HG02852 (cell line): ENCODE data around the gene AFP.

Experiments used
- ATAC-seq: cut with Tn5 transposase; IDR thresholded peaks from one replicate; pipeline ENCODE4 v1.9.1; 2021; ENCODE audit warnings: mild to moderate bottlenecking, moderate library complexity; ENCODE audit not compliant: unreplicated experiment

The AFP gene

GRCh38 chr4:73436674-73437557, 895 bp downstream of the AFP start:
- ATAC-seq: no peak

DNA sequence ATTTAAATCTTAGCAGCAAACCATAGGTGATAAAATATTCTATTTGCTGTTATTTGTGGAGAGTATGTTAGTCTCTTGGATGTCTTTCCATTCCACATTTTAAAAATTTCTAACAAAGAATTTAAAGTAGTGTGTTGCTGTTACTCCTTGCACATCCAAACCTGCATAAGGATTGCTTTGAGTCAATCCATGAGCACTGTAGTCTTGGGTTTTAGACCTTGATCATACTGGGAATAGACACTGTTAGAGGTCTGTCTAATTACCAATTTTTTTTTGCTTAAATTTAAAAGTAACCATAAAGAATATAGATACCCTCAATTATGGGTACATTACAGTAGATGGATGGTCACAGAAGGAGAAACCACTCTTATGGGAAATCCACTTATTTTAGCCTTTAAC, 1.5 kb downstream of the AFP start:
- ATAC-seq: no peak

DNA sequence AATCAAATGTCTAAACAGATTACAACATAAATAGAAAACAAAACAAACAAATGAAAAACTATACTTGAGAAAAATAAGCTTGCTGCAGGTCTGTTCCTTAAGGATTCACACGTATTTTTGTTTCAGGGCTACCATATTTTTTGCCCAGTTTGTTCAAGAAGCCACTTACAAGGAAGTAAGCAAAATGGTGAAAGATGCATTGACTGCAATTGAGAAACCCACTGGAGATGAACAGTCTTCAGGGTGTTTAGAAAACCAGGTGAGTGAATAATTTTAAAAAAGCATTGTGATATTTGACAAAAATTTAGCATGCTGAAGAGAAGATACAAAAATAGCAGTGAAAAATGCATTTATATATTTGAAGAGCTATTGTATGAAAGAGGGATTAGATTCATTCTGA, 2.0 kb downstream of the AFP start:
- no peak for ATAC-seq

- no peak for ATAC-seq
Measured at GRCh38 chr4:73438582-73439215, 2.7 kb downstream of the AFP start.

GRCh38 chr4:73439445-73439844, 3.4 kb downstream of the AFP start:
- no peak for ATAC-seq

DNA sequence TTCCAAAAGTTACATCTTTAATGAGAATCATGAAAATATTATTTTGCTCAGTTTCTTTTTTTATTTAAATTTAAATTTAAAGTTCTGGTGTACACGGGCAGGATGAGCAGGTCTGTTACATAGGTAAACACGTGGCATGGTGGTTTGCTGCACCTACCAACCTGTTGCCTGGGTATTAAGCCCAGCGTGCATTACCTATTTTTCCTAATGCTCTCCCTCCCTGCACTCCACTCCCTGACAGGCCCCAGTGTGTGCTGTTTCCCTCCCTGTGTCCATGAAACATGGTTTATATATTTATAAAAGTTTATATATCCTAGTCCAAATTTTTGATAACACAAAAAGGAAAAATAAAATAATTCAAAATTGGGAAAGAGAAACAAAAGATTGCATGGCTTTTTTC, 4.0 kb downstream of the AFP start:
- no peak for ATAC-seq

- no peak for ATAC-seq
Measured at GRCh38 chr4:73440653-73441052, 4.6 kb downstream of the AFP start.

DNA sequence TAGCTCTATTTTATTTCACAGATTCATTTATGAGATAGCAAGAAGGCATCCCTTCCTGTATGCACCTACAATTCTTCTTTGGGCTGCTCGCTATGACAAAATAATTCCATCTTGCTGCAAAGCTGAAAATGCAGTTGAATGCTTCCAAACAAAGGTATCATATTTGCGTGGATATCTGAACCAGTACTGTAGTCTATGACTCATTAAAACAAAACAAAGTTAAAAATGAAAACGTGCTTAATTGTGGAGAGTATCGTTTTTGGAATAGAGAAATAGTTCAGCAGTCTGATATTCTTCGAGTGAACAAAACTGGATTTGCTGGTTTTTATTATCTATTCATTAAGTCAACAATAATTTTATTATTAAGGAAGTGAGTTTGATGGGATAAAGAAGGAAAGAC, 6.3 kb downstream of the AFP start:
- ATAC-seq: no peak

DNA sequence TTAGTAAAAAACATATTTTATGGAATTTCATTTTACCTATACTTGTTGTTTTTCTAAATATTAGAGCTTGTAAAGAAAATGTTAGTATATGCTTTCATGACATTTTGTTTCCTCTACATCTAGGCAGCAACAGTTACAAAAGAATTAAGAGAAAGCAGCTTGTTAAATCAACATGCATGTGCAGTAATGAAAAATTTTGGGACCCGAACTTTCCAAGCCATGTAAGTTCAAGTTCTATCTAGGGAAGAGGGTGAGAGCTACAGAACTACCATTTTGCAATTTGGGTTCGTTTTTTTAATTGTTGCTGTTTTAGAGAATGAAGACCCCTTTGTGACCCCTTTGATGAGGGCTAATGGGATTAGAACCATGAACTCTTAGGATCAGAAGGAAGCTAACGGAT, 7.2 kb downstream of the AFP start:
- ATAC-seq: no peak

DNA sequence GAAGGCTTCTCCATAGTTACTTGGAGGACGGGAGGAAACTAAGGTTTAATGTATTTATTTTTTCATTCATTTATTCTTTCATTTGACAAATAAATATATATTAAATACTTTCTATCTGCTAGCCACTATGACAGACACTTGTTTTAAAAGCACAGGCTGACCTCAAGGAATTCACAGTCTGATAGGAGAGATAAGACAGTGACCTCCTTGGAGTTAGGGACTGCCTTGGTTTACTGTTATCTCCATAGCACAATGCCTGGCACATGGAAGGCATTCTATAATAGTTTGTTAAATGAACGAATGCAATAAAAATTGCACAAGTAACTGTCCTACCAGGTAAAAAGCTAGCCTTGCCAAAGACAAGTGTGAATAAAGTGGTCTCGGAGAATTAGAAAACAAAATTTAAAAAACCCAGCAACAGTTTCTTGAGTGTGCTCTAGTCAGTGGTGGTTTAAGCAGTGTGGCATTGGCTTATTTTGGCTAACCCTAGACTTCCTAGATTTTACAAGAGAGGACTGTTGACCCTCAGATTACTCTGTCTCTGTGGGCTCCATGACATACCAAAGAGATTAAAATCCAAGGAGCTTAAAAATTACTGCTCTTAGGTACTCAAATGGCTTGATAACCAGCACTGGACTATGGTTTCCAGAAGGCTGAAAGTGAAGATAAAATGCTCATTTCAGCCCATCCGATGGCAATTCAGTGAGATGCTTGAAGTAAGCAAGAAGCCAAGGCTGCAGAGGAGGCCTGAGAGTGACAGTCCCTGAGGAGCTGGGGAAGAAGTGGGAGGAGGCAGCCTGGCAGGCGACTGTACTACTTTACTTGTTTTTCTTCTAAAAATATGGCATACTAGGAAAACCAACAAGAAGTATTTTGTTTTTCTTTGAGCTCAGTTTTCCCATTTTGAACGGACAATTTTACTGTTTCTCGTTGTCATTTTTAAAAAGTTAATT, 9.6 kb downstream of the AFP start:
- ATAC-seq: no peak

DNA sequence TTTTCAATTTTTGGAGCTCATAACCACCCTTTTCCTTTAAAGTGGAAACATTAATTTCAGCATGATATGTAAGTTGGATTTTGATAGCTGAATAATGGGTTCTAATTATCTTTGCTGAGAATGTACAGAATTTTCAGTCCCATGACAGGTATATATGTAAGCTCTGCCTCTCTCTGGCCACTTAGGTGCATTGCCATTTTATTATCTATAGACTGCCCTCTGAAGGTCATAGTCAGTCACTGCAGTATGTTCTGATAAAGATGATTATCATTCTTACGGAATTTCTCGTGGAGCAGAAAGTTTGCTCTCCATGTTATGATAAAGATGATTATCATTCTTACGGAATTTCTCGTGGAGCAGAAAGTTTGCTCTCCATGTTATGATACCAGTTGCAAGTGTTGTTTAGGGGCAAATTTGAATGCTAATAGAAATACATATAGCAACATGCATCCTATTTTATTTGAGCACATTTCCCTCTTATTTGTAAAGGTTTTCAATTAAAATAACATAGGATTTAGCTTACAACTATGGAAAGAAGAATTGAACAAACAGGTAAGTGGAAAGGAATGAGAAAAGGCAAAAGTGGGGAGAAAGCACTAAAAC, 10.4 kb downstream of the AFP start:
- peak; percentile 99 for ATAC-seq

- ATAC-seq: no peak
Measured at GRCh38 chr4:73447671-73448070, 11.7 kb downstream of the AFP start.

DNA sequence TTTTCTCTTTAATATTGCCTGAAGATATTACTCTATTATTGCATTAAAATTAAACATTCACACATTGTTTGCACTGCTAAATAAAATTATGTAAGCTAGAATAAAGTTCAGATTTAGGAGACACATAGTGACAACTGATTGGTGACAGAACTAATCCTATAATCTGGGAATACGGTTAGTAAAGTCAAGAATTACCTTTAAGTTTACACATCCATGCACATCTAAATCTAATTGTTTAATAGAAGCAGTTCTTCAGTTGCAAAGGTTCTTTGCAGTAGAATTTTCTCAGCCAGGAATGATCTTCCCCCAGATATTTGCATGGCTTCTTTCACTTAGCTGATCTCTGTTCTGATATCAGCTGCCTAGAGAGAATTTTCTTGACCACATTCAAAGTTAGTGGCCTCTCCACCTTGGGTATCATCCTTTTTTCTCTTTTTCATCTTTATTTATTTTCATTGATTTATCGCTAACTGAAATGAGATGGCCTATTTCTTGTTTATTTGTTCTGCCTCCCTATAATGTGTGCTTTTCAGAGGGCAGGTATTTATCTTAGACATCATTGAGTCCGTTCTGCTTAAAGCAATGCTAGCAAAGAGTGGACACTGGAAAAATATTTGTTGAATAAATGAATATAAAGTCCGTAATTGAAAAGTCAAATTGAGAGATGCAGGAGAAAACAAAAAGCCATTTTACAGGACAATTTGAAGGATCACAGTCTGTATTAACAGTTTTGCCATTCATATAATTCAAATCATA, 12.6 kb downstream of the AFP start:
- ATAC-seq: no peak

- no peak for ATAC-seq
Measured at GRCh38 chr4:73450398-73451004, 14.5 kb downstream of the AFP start.

- ATAC-seq: no peak
Measured at GRCh38 chr4:73451404-73451803, 15.4 kb downstream of the AFP start.

DNA sequence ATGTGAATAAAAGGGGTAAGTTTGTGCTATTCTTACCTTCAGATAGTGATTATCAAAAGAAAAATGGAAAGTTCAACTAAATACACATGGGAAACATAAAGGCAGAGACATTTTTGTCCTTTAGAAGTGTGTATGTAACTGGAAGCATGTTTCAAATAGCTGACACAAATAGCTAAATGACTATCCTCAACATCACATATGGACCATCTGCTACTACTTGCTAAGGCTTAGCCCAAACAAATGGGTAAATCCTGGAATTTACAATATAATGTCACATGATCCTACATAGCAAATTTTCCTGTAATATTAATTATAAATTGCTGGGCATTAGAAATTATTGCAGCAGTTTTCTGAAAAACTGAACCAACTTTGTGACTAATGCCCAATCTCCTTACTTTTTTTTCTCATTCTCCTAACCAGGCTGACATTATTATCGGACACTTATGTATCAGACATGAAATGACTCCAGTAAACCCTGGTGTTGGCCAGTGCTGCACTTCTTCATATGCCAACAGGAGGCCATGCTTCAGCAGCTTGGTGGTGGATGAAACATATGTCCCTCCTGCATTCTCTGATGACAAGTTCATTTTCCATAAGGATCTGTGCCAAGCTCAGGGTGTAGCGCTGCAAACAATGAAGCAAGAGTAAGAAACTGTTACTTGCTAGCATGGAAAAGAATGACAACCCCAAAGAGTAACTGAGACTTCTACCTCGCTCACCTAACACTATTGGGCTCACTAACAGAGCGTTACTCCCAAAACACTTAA, 16.1 kb downstream of the AFP start:
- ATAC-seq: no peak

GRCh38 chr4:73452953-73453700, 17.1 kb downstream of the AFP start:
- no peak for ATAC-seq

- ATAC-seq: no peak
Measured at GRCh38 chr4:73453701-73454005, 17.6 kb downstream of the AFP start.

DNA sequence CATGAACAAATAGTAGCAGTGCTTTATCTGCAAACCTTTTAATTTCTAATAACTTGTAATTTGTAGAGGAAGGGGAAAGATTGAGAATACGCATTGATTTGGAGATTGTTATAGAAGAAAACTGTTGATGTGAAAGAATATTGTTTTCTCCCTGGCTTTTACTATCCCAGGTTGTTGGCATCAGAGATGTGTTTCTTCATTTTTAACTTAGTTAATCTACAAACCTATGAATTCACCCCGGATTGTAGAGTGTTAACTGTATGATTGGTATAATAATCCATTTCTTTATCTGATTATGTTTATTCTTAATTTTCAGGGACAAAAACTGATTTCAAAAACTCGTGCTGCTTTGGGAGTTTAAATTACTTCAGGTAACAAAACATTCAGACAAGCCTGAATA, 18.9 kb downstream of the AFP start:
- ATAC-seq: no peak
